Measurements from ENCODE around the gene CLDN1. TPM values are rescaled to one million over a fixed set of nuclear protein-coding genes. Genes with fewer than 3 reads are reported as not detected.

CLDN1 gene
- polyA plus RNA-seq, 1 of the 3 experiments (the other 2 are of a cell fraction) = 0.82 TPM

GRCh38 chr3:190306513-190307163, 15.6 kb downstream of the CLDN1 start:
- ChIA-PET POLR2A (no interaction called here), CTCF (interaction anchor here (1.3 to 1.4 kb wide), 2 partner anchors 16 to 33 kb away, joined by 3 to 6 read pairs; partner anchors contain the start of gene CLDN1)
- Histone ChIP-seq H3K27me3 (ENCODE audit: insufficient read depth) (no peaks in the 10 kb centered on the region), H3K79me2 (ENCODE audit: insufficient read depth) (no peaks in the 10 kb centered on the region), H2AFZ (ENCODE audit: low read depth) (no peak overlapping the region), H3K4me2 (no peak overlapping the region), H3K9ac (no peak overlapping the region), H4K20me1 (ENCODE audit: insufficient read depth) (no peaks in the 10 kb centered on the region), H3K36me3 (replicated peaks in 1 of 2; ENCODE audit: control insufficient read depth in 1 of 2, insufficient read depth in 2 of 2, low read length in 1 of 2) (no peaks in the 10 kb centered on the region), H3K4me3 (ENCODE audit: low read depth in 2 of 2, low read length in 1 of 2) (no peak overlapping the region), H3F3A (replicated peaks; ENCODE audit: insufficient read depth) (no peaks in the 10 kb centered on the region), H3K27ac (ENCODE audit: low read depth in 2 of 2, low read length in 1 of 2) (no peak overlapping the region), H3K9me3 (no peaks in the 10 kb centered on the region), H3K4me1 (ENCODE audit: control insufficient read depth in 1 of 2, insufficient read depth in 2 of 2, low read depth in 1 of 2, low read length in 1 of 2) (no peaks in the 10 kb centered on the region), H3K9me2 (no peaks in the 10 kb centered on the region)
- TF ChIP-seq ELF1 (IDR thresholded peaks at IDR 0.05) = no peak
- no peak for TF ChIP-seq MEF2A (IDR thresholded peaks at IDR 0.05; ENCODE audit: borderline replicate concordance, low read depth)
- no peak for TF ChIP-seq MXI1 (IDR thresholded peaks at IDR 0.05; ENCODE audit: low read depth, low read length)
- TF ChIP-seq REST (IDR thresholded peaks at IDR 0.05; ENCODE audit: low read depth, low read length) = no peak
- TF ChIP-seq TEAD4 (IDR thresholded peaks at IDR 0.05; ENCODE audit: borderline replicate concordance, insufficient read depth) = no peak
- TF ChIP-seq, protein P1, sequence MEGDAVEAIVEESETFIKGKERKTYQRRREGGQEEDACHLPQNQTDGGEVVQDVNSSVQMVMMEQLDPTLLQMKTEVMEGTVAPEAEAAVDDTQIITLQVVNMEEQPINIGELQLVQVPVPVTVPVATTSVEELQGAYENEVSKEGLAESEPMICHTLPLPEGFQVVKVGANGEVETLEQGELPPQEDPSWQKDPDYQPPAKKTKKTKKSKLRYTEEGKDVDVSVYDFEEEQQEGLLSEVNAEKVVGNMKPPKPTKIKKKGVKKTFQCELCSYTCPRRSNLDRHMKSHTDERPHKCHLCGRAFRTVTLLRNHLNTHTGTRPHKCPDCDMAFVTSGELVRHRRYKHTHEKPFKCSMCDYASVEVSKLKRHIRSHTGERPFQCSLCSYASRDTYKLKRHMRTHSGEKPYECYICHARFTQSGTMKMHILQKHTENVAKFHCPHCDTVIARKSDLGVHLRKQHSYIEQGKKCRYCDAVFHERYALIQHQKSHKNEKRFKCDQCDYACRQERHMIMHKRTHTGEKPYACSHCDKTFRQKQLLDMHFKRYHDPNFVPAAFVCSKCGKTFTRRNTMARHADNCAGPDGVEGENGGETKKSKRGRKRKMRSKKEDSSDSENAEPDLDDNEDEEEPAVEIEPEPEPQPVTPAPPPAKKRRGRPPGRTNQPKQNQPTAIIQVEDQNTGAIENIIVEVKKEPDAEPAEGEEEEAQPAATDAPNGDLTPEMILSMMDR (IDR thresholded peaks at IDR 0.05) = no peak
- no peak for TF ChIP-seq SIN3A (IDR thresholded peaks at IDR 0.05; ENCODE audit: borderline replicate concordance, low read depth, low read length)
- no peak for TF ChIP-seq EP300 (IDR thresholded peaks at IDR 0.05; ENCODE audit: borderline replicate concordance in 1 of 2, low read depth in 1 of 2, low read length in 1 of 2)
- TF ChIP-seq GABPA (IDR thresholded peaks at IDR 0.05; ENCODE audit: low read depth) = no peak
- no peak for TF ChIP-seq FOSL2 (IDR thresholded peaks at IDR 0.05; ENCODE audit: borderline replicate concordance, low read depth)
- no peak for TF ChIP-seq JUND (IDR thresholded peaks at IDR 0.05)
- no peak for TF ChIP-seq NFIC (IDR thresholded peaks at IDR 0.05; ENCODE audit: borderline replicate concordance)
- TF ChIP-seq RCOR1 (IDR thresholded peaks at IDR 0.05; ENCODE audit: low read length) = no peak
- TF ChIP-seq POLR2AphosphoS5 (IDR thresholded peaks at IDR 0.05; ENCODE audit: low read depth, low read length) = no peak
- no peak for TF ChIP-seq RAD21 (IDR thresholded peaks at IDR 0.05; ENCODE audit: low read length)
- TF ChIP-seq RXRA (IDR thresholded peaks at IDR 0.05; ENCODE audit: borderline replicate concordance, low read depth) = no peak
- TF ChIP-seq, protein P2, sequence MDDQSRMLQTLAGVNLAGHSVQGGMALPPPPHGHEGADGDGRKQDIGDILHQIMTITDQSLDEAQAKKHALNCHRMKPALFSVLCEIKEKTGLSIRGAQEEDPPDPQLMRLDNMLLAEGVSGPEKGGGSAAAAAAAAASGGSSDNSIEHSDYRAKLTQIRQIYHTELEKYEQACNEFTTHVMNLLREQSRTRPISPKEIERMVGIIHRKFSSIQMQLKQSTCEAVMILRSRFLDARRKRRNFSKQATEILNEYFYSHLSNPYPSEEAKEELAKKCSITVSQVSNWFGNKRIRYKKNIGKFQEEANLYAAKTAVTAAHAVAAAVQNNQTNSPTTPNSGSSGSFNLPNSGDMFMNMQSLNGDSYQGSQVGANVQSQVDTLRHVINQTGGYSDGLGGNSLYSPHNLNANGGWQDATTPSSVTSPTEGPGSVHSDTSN (IDR thresholded peaks at IDR 0.05) = no peak
- no peak for TF ChIP-seq FOXM1 (IDR thresholded peaks at IDR 0.05; ENCODE audit: low read depth)
- TF ChIP-seq USF2 (IDR thresholded peaks at IDR 0.05; ENCODE audit: borderline replicate concordance, low read depth, low read length) = no peak
- TF ChIP-seq, protein P3, sequence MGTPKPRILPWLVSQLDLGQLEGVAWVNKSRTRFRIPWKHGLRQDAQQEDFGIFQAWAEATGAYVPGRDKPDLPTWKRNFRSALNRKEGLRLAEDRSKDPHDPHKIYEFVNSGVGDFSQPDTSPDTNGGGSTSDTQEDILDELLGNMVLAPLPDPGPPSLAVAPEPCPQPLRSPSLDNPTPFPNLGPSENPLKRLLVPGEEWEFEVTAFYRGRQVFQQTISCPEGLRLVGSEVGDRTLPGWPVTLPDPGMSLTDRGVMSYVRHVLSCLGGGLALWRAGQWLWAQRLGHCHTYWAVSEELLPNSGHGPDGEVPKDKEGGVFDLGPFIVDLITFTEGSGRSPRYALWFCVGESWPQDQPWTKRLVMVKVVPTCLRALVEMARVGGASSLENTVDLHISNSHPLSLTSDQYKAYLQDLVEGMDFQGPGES (IDR thresholded peaks at IDR 0.05; ENCODE audit: low read depth, low read length) = no peak
- 11% methylated on average over 4 of the region's 4 CpGs for WGBS (ENCODE audit: low lambda C conversion rate)
- no peak for DNase-seq

Measured in SK-N-SH (cell line).